Measurements from ENCODE around the gene AADACL4.
"Not testable (repeated sequence)": the region's sequence is repeated elsewhere in the genome, so short reads cannot be mapped to it uniquely, and the experiment has no call there.

The AADACL4 gene

DNA sequence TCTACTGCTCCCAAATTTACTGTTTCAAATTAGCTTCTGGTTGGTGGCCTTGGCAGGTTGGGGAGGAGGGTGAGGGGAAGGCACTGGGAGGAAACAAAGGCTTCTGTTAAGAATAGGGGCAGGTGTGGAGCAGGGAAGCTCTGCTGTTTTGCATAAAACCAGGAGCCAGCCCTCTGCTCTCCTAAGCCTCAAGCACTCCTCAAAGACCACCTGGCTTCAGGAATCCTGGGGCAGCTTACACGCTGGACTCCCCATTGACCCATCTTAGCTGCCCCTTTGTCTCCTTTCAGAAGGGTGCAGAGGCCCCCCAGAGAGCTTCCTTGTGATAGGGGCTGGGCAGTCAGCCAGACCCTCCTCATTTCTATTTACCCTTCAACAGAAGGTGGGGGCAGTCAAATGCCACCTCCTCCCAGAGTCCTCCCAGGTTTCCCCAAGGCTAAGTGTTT, 14.4 kb upstream of the AADACL4 start:
- no peak for DNase-seq (ENCODE audit: low read depth in 2 of 2)

DNA sequence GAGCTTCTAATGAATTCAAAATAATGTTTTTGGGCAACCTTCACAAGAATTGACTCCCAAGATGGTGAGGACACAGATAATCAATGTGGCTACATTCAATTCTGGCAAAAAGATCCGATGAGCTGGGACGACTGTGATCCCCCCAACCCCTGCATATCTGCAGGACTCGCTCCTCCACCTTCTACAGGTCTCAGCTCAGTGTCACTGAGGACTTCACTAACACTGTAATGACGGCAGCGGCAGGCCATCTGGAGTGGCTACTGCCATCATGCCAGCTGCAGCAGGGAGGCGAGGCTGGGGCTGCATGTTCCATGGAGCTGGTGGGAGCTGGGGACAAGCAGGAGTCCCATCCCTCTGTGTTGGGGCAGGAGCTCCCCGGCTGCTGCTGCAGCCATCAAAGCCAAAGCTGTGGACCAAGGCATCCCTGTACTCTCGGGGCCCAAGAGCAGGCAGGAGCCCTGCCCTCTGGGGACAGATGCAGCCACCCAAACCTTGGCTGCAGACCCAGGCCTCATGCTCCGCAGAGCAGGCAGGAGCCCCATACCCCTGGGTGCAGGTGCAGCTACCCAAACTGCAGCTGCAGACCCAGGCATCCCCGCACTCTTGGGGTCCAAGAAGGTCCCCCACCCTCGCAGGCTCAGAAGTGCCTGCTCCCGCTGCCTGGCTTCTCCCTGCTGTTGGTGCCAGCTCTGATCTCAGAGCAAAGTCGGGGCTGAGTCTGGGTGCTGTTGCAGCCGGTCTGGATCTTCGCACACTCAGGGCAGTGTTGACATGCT, 13.7 kb upstream of the AADACL4 start:
- DNase-seq (ENCODE audit: low read depth in 2 of 2) = no peak

DNA sequence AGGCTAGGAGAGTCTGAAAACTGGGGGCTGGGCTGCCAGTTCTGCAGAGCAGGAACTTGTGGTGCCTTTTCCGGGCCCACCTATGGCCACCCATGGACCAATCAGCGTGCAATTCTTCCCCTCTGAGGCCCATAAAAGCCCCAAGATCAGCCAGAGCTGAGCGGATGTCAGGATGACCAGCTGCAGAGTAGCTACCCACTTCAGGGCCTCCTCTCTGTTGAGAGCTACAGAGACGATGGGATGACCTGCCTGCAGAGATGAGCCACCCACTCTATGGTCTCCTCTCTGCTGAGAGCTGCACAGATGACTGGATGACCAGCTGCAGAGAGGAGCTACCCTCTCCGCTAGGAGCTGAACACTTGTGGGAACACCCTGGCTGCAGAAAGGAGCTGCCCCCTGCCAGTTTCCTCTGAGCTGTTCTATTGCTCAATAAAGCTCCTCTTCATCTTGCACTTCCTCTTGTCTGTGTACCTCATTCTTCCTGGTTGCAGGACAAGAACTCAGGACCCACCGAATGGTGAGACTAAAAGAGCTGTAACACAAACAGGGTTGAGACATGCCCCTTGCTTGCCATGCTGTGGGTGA, 12.8 kb upstream of the AADACL4 start:
- no peak for DNase-seq (ENCODE audit: low read depth in 2 of 2)

DNA sequence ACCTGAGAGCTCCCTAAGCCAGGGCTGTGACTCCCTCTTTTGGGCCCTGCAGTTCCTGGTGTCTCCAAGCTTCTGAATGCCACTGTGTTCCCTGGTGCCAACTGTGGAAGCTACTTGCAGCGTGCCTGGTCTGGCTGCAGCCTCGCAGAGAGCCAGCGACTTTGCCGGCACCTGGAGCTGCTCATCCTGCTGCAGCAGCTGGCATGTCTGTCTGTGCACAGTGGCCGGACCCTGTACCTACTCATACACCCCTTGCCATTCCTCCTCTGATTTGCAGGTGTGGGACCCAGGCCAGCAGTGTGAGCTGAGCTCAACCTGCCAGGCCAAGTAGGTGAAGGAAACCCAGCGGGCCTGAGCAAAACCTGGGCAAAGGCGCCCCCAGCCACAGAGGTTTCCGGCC, 12.3 kb upstream of the AADACL4 start:
- DNase-seq (ENCODE audit: low read depth in 2 of 2) = no peak

DNA sequence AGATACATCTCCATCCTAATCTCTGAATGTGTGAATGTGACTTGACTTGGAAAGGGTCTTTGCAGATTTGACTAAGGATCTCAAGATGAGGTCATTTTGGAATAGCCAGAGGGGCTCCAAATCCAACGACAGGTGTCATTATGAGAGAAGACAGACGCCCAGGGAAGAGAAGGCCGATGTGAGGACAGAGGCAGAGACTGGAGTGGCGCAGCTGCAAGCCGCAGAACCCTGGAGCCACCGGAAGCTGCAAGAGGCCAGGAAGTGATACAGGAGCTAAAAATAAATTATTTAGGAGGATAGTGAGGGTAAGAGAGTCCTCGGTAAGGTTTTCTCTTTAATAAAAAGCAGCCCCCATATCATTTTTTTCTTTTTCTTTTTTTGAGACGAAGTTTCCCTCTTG, 9.7 kb upstream of the AADACL4 start:
- DNase-seq (ENCODE audit: low read depth in 2 of 2) = no peak

DNA sequence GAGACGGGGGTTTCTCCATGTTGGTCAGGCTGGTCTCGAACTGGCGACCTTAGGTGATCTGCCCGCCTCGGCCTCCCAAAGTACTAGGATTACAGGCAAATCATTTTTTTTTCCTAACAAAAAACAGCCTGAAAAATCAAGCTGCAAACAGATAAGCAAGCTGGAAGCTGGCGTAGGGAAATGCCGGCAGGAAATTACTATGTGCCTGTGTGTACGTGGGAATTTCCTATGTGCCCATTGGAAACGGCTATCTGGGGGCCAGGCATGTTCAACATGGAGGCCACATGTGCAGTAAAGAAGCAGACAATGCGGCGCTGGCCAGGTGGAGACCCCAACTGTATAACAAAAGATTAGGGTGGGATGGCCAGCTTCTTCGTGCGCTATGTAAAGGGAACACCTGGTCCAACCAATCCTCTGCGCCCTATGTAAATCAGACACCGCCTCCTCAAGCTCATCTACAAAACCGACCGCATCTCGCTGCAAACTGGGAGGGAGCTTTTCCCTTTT, 9.1 kb upstream of the AADACL4 start:
- no peak for DNase-seq (ENCODE audit: low read depth in 2 of 2)

DNA sequence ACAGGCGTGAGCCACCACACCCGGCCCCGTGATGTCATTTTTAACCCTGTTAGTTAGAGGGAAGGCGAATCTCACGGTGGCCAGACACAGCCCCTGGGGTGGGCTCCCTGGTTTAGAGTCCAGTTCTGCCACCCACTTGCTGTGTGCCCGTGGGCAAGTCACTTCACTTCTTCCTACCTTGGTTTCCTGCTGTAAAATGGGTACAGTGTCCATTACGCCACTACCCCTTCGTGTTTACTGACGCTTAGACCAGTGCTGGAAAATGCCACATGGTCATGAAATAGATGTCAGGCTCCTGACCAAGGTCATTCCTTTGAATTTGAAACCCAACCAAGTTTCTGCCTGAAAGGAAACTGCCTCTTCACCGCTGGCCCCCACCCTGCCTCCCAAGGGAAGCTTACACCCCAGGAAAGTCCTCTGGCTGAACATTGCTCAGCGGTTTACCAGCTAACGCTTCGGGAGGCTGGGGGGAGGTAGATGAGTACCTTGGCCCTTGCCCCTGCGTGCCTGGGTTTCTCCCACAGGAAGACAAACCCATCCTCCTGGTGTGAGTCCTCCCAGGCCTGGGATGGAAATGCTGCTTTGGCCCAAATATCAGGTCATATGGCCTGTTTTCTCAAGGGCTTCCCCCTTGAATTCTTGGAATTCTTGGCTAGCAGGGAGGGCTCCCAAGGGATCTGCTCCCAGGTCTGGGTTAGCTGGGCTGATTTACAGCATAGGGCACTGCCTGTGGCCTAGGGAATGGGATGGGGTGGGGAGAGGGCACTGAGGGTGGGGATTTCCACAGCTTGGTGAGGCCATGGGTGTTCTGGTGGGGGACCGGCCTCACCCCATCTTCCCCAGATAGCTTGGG, 7.6 kb upstream of the AADACL4 start:
- no peak for DNase-seq (ENCODE audit: low read depth in 2 of 2)

DNA sequence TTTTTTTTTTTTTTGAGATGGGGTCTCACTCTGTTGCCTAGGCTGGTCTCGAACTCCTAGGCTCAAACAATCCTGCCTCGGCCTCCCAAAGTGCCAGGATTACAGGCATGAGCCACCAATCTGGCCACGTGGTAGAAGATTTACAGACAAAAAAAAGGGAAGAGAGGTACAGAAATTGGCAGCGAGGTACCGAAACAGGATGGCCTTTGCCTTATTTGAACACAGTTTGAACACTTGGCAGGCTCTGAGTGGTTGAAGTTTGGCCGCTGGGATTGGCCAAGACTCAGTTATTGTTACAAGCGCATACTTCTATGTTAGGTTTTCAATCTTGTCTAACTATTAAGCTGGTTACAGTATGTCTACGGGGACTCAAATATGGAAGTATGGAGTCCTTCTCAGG, 6.2 kb upstream of the AADACL4 start:
- no peak for DNase-seq (ENCODE audit: low read depth in 2 of 2)

DNA sequence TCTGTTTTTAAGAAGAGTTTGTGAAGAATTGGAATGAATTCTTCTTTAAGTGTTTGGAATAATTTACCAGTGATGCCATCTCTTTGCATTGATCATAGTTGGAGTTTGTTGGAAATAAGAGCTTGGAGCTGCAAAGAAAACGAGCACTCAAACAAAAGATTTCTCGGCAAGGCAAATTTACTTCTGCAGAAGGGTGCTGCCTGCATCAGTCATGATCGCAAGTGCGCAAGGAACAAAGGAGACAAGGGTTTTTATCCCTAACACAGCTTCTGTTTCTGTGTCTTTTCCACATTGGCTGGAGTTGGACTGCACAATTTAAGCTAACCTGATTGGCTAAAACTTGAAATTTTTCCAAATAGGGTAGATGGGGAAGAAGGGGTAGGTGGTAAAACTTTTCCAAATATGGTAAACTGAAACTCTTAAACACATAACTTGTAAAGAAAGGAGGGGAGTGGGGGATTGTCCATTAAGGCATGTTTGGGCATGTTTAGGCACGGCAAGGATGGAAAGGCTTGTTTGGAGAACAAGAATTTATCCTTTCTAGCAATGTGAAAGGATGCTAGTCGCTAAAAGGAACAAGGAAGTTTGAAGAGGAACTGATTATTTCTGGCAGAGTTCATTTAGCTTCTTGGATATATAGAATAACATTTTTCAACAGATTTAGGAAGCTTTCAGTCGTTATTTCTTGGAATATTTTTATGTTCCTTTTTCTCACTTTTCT, 3.5 kb upstream of the AADACL4 start:
- DNase-seq (ENCODE audit: low read depth in 2 of 2) = no peak

DNA sequence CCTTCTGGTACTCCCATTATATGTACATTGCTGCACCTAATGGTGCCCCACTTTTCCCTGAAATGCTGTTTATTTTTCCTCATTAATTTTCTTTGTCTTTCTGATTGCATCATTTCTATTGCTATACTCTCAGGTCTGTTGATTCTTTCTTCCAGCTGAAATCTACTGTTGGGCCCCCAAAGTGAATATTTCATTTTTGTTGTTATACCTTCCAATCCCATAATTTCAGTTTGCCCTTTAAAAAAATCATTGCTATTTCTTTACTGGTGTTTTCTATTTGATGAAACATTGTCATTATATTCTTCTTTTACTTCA, 3.0 kb upstream of the AADACL4 start:
- no peak for DNase-seq (ENCODE audit: low read depth in 2 of 2)

DNA sequence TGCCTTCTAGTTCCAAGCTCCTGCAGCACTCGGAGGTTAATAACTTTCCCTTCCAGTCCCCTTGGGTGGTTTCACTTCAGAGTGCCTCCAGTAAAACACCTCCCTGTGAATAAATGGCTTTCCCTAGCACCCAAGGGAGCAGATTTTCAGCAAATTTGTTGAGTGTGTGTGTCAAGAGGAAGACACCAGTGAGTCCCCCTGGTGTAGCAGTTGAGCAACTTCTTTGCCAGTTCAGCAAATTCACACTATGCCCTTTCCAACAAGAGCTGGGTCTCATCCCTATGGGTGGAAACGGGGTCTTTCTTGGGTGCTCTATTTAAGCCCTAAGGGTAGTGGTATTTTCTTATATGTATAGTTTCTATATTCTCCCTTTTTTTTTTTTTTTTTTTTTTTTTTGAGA, 806 bp upstream of the AADACL4 start:
- DNase-seq (ENCODE audit: low read depth in 2 of 2) = no peak

DNA sequence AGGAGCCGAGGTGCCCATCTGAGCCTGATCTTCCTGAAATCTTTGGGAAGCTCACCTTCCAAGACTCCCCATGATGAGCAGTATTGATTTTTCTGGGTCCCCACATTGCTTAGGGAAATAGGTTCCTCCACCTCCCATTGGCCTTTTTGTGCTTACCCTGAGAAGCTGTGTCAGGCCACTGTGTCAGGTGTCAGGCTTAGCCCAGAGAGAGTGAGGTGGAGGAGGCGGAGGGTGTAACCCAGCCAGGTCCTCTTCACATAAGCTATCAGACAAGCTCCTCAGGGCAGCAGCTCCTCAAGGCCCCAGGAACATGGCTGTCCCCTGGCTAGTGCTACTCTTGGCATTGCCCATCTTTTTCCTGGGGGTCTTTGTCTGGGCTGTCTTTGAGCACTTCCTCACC, 352 bp downstream of the AADACL4 start:
- DNase-seq (ENCODE audit: low read depth in 2 of 2) = no peak

DNA sequence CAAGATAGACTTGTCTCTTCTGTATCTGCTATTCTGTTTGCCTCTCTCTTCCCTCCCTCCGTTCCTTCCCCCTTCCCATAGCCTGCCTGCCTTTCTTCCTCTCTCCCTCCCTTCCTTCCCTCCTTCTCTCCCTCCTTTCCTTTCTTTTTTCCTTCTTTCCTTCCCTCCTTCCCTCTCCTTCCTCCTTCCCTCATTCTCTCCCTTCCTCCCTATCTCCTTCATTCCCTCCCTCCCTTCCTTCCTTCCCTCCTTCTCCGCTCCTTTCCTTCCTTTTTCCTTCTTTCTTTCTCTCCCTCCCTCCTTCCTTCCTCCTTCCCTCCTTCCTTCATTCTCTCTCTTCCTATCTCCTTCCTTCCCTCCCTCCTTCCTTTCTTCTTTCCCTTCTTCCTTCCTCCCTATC, 944 bp downstream of the AADACL4 start:
- no peak for DNase-seq (ENCODE audit: low read depth in 2 of 2)

DNA sequence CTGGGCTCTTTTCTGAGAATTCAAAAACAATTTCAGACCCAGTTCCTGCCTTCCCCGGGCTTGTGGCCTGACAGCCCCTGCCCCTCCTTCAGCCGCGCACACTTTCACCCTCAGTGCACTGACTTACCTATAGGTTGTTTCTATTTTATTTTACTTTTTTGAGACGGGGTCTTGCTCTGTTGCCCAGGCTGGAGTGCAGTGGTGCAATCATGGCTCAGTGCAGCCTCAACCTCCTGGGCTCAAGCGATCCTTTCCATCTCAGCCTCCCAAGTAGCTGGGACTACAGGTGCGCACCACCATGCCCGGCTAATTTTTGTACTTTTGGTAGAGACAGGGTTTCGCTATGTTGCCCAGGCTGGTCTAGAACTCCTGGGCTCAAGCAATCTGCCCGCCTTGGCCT, 1.5 kb downstream of the AADACL4 start:
- not testable (repeated sequence) for DNase-seq (ENCODE audit: low read depth in 2 of 2)

DNA sequence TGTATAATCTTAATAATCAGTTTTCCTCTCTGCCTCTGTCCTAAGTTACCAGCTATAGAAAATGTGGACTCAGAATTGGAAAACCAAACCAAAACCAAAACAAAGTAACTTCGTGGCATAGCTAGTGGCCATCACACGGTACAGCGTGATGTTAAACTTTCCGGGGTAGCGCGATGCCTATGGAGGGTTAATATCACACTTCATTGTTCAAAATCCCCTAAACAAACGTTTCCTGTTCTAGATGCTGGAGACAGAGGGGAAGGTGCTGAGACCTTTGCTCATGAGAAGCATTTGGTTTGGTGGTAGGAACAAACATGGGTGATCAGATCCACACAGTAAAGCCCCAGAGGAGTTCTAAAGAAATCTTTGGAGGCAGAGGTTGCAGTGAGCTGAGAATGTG, 4.9 kb downstream of the AADACL4 start:
- DNase-seq (ENCODE audit: low read depth in 2 of 2) = no peak

DNA sequence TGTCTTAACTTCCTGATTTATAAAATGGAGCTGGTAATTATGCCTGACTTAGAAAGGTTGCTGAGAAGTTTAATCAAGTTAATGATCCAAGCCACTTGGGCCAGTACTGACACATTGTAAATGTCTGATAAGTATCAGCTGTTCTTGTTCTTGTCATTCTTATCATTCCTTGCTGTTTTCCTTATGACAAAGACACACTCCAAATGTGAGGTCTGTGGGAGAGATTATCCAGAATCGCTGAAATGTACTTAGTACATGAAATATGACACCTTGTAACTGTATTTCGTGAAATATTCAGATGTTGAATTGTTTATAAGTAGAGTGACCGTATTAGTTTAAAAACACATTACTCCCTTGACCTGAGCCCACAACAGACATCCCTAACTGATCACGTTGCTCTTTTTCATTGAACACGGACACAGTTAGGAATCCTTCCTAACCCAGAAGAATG, 6.1 kb downstream of the AADACL4 start:
- no peak for DNase-seq (ENCODE audit: low read depth in 2 of 2)

DNA sequence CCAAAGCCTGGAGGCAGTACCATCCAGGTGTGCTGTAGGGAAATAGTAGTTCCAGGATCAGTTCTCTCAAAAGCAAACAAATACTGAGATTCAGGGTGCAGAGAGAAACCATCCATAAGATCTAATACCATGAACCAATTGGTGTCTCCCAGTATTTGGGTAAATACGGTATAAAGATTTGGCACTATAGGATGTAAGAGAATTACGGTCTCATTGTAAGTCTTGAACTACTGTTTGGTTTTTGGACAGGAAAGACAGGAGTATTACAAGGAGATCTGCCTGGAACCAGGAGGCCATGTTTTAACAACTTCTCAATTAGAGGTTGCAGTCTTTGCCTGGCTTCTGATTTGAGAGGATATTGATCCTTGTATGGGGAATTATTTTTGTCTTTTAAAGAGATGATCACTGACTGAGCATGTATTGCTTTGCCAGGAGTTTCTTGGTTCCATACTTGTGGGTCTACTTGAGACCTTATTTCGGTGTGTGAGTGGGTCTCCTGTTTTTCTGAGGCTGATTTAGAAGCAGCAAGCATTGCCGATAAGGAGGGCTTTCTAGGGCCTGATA, 10.2 kb downstream of the AADACL4 start:
- DNase-seq (ENCODE audit: low read depth in 2 of 2) = no peak

DNA sequence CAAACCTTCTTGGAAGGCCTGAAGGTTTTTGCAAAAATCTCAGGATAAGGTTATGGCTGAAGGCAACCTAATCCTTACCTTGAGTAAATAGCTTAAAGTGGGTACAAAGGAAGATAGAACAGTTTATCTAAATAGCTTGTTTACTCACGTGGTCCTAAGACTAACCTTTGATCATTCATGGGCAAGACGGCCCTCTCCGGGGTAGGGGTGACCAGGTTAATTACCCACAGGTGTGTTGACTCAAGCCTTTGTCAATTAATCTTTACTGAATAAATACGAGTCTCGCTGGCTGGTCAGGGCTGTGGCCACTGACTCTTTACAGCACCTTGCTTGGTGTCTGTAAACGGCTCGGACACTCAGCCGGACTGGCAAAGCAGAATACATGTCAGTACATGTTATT, 10.8 kb downstream of the AADACL4 start:
- DNase-seq (ENCODE audit: low read depth in 2 of 2) = no peak

DNA sequence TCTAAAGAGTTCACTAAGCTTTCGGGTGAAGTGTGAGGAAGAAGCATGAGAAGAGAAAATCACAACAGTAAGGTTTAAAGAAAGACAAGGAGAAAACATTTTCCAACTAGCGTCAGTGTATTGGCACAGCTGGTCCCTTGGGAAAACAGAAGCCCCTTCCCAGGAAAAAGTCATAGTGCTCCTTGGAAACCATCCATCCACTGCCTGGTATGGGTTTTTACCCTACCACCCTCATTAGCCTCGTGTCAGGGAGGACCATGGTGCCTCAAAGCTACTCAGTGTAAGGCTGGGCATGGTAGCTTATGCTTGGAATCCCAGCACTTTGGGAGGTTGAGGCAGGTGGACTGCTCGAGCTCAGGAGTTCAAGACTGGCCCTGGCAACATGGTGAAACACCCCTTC, 12.7 kb downstream of the AADACL4 start:
- no peak for DNase-seq (ENCODE audit: low read depth in 2 of 2)

DNA sequence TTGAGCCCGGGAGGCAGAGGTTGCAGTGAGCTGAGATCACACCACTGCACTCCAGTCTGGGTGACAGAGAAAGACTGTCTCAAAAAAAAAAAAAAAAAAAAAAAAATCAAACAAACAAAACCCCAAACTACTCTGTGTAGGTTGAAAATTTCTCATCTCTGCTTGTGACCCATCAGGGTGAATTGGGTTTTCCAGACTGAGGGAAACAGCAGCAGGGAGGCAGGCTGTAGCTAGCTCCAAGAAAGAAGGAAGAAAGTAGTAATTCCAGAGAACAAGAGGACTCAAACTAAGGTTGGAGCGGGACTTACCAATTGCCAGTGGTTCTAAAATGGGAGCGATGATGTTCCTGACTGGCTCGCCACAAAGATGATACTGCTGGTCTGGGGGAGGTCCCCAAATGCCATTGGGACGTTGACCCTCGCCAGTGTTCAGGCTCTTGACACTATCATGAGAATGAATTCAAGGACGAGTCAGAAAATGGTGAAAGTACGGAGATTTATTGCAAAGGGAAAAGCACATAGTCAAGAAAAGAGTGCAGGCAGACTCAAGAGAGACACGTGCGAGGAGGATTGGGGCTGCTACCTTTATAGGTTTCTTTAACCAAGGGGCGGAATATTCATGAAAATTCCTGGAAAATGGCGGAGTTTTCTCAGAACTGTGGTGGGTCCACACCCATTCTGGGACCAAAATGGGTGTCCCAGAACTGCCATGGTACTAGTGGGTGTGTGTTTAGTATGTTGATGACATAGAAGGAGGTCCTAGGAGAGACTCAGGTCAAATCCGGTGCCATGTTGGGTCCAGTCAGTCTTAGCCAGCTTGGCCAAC, 13.4 kb downstream of the AADACL4 start:
- DNase-seq (ENCODE audit: low read depth in 2 of 2) = no peak

Data from stimulated activated CD8-positive, alpha-beta memory T cell treated with anti-CD3 and anti-CD28 coated beads, Interleukin-7, amount 100 ng/mL, for 1 hour (primary cell).